HG02981 (cell line): ENCODE measurements around the gene MYH11.
"Not testable (repeated sequence)": the region's sequence is repeated elsewhere in the genome, so short reads cannot be mapped to it uniquely, and the experiment has no call there.

Experiments
- ATAC-seq: cut with Tn5 transposase; IDR thresholded peaks from one replicate; pipeline ENCODE4 v1.9.1; 2021; ENCODE audit warnings: mild to moderate bottlenecking, moderate library complexity; ENCODE audit not compliant: unreplicated experiment

The MYH11 gene

GRCh38 chr16:15846510-15846909, 10.3 kb downstream of the MYH11 start:
- no peak for ATAC-seq

DNA sequence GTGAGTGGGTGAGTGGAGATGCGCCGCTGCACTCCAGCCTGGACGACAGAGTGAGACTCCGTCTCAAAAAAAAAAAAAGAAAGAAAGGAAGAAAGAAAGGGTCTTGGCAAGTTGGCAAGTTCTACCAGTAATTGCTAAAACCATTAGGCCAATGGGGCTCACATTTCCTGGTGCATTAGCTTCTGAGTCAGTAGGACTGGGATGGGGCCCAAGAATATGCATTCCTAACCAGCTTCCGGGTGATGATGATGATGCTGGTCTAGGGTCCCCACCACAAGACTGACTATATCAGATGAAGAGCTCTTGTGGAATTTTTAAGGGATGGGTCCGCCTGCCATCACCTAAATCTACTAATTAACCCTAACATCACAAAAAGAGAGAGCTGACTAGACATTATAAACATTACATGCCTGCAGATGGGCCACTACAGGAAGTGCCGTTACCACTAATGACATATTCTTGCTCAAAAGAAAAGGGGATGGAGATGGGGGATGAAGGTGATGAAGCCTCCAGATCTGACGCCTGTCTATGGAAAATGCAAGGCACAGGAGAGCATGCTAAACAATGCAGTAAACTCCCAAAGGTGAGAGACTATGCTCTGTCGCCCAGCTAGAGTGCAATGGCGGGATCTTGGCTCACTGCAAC, 13.1 kb downstream of the MYH11 start:
- ATAC-seq: no peak

DNA sequence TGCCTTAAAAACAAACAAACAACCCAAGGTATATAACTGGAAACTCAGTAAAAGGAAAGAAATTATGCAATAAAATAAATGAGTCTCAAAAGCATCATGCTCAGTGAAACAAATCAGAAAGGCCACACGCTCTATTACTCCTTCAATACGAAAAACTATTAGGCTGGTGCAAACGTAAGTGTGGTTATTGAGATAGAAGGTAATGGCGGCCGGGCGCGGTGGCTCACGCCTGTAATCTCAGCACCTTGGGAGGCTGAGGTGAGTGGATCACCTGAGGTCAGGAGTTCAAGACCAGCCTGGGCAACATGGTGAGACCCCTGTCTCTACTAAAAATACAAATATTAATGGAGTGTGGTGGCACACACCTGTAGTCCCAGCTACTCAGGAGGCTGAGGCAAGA, 17.6 kb downstream of the MYH11 start:
- ATAC-seq: not testable (repeated sequence)

DNA sequence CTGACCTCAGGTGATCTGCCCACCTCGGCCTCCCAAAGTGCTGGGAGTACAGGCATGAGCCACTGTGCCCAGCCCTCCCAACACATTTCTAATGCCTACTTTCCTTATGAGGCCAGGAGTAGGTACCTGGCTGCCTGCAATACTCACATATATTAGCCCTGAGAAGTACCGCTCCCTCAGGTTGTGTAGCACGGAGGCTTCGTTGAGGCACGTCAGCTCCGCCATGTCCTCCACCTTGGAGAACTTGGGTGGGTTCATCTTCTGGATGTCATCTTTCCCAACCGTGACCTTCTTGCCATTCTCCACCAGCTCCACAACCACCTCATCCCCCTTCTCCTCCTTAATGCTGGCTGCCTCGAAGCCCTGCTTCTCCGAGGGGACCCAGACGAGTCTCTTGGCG, 19.1 kb downstream of the MYH11 start:
- no peak for ATAC-seq

DNA sequence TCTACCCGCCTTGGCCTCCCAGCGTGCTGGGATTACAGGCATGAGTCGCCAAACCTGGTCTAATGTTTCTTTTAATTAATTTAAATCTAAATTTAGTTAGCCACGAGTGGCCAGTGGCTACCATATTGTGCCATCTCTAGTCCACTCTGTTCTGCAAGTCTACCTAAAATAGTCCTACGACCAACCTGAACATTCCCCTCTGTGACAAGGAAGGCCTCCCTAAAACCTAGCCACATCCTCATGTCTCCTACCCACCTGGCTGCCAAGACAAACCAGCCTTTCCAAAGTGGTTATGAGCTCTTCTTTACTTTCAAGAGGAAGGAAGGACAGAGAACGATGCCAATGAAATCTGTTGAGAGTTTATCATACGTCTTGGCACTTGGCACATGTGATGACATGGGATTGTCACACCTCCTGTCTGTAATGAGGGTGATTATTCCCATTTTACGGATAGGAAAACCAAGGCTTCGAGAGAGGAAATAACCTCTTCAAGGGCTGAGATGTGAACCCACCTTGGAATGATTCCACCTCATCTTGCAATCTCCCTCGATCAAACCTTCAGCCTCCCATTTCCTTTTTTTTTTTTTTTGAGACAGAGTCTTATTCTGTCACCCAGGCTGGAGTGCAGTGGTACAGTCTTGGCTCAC, 19.7 kb downstream of the MYH11 start:
- ATAC-seq: no peak

GRCh38 chr16:15836074-15836473, 20.8 kb downstream of the MYH11 start:
- no peak for ATAC-seq

- ATAC-seq: no peak
These were observed 21.5 kb downstream of the MYH11 start for GRCh38 chr16:15835136-15835878.

DNA sequence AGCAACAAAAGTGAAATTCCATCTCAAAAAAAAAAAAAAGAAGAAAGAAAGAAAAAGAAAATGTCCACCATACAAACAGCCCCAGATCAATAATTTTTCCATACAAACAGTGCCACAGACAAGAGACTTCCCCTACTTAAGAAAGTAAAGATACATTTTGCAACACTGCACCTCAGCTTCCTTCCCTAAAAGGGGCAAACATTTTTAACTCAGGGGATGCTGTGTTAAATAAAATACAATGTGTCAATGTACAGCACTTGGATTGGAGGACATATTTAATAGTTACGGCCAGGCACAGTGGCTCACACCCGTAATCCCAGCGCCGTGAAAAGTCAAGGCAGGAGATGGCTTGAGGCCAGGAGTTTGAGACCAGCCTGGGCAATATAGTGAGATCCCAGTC, 22.3 kb downstream of the MYH11 start:
- ATAC-seq: no peak

- ATAC-seq: no peak
These were observed 23.3 kb downstream of the MYH11 start for GRCh38 chr16:15833541-15833940.

- ATAC-seq: no peak
These were observed 24.6 kb downstream of the MYH11 start for GRCh38 chr16:15832241-15832640.

GRCh38 chr16:15830832-15831451, 25.9 kb downstream of the MYH11 start:
- ATAC-seq: no peak

DNA sequence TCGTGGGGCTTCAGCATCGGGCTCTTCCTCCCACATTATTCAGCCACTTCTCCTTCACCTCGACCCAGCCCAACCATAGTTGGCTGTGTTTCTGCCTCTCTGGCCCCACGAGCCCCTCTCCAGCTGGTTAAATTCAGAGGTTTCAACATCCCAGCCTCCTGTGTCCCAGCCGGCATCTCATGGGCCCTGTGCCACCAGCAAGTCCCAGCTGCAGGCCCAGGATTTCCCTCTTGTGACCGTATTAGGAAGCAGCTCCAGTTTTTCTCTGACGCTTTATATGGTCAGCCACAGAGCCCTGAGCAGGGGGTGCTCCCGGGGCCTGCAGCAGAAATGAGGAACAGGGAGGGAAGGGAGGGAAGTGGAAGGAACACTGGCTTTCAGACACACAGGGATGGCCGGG, 27.4 kb downstream of the MYH11 start:
- no peak for ATAC-seq

DNA sequence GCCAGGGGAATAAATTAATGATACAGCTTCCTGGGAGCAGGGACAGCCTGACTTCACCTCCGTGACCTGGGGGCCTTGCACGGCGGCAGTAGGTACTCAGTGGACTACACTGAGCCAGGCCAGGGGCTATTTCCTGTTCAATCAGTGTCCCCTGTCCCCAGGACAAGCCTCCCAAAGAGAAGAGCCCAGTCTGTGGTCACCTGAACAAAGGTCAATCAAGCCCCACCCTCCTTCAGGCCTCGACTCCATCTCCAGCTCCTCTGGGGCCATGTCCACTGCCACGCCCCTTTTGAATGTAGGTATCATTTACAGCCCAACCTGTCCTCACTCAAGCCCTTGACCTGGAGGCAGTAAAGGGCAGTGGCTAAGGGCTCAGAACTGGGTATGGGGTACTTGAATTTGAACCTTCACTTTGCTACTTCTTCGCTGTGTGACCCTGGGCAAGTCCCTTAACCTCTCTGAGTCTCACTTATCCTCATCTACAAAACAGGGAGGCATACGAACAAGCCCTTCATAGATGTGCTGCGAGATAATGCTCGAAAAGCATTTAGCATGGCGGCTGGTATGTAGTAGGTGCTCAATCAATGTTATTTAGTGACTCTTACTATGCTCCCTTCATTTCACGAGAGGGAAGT, 29.0 kb downstream of the MYH11 start:
- ATAC-seq: no peak

GRCh38 chr16:15827299-15827698, 29.5 kb downstream of the MYH11 start:
- ATAC-seq: no peak

DNA sequence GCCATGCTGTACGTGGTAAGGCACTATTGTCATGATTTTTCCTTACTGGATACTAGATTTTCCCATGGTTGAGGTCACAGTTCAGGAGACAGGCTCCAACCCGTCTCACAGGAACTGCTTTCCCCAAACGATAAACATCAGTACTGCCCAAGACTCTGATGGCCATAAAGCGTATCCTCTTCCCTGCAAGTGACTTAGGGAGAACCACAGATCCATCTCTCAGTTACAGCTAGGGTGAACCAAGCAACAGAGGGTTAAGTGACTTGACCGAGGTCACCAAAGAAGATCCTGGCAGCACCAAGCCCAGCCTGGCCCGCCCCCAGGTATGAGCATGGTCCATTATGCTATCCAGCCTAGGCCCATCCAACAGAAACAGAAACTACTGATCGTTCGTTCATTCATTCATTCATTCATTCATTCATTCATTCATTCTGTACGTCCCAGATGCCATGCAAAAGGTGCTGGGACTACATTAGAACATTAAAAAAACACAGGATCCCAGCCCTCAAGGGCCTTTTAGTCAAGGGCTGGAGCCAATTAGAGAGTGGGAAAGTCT, 31.0 kb downstream of the MYH11 start:
- ATAC-seq: no peak

DNA sequence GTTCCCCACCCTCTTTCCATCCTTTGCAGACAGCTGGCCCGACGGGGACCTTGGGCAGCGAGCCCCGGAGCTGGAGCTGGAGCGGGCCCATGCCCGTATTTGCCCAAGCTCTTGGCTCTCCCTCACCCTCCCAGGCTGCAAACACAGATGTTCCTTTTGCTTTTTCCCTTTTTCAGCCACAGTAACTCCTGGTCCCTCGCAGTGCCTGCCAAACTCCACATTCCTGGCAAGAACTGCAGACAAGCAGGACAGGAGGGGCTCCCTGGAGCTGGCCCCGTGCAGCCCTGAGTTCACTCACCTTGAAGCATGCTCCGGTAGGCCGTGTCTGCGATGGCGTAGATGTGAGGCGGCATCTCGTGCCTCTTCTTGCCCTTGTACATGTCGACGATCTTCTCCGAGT, 33.9 kb downstream of the MYH11 start:
- no peak for ATAC-seq

GRCh38 chr16:15820837-15821236, 36.0 kb downstream of the MYH11 start:
- ATAC-seq: no peak

- no peak for ATAC-seq
These were observed 37.8 kb downstream of the MYH11 start for GRCh38 chr16:15819046-15819445.

DNA sequence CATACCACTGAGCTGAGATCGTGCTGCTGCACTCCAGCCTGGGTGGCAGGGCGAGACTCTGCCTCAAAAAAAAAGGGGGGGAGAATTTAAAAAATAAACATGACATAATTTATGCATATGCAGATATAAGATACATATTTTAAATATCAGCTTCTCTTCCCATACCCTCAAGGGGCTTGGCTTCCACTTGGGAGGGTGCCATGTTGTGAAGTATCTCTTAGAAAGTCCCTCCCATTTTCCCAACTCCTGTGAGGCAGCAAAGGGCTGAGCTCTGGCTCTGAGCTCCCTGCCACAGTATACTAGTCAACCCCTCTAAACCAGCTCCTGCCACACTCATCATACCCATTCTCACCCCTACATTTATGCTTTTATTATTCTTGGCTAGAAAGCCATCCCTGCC, 39.4 kb downstream of the MYH11 start:
- no peak for ATAC-seq

- no peak for ATAC-seq
These were observed 40.6 kb downstream of the MYH11 start for GRCh38 chr16:15816228-15816627.

- ATAC-seq: not testable (repeated sequence)
These were observed 44.5 kb downstream of the MYH11 start for GRCh38 chr16:15812401-15812750.
